NCI-H187 treated with DMSO at 0.1 percent for 48 hours (cell line): ENCODE data around the gene KRT81.
"Not testable (repeated sequence)": the region's sequence is repeated elsewhere in the genome, so short reads cannot be mapped to it uniquely, and the experiment has no call there.

Experiments
- DNase-seq: peaks from one replicate; lab custom pipeline; 2025; lab: John Stamatoyannopoulos, UW

The KRT81 gene

DNA sequence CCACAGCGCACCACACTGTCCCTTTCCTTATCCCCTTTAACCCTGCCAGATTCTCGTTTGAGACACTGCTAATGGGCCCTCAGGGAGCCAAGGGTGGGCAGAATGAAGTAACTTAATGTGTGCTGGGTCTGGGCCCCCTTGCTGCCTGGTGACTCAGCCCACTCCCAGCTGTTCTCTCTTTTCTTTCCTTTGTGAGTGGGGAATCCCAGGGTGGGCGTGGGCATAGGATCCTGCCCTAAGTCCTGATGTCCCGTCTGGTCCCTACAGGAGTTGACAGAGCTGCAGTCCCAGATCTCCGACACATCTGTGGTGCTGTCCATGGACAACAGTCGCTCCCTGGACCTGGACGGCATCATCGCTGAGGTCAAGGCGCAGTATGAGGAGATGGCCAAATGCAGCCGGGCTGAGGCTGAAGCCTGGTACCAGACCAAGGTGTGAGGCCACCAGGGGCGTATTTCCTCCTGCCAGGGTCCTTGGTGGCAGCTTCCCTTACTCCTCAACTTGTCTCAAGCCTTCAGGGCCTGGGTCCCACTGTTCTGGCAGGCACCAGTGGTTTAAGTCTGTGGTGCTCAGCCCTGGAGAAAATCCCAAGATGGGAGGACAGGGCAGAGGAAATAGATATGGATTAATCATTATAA is 50.0 kb downstream of the KRT81 start:
- DNase-seq: no peak

GRCh38 chr12:52240247-52240646 is 51.1 kb downstream of the KRT81 start:
- not testable (repeated sequence) for DNase-seq

DNA sequence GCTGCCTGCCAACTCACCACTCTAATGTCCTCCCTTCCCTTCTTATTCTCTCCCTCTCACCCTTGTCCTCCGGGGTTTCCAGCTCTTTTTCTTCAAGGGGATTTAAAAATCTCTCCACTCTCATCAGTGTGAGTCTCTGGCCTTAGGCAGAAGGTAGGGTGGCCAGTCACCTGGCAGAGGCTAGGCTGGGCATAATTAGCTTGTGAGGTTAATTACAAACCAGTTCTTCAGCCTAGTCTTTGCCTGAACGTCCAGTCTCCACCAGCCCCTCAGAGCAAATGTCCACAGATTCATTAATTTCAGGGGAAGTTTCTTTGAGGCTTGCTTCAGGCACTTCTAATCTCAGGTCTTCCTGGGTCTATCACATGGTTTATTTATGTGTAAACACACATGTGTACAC is 51.6 kb downstream of the KRT81 start:
- no peak for DNase-seq

GRCh38 chr12:52238916-52239646 is 52.3 kb downstream of the KRT81 start:
- no peak for DNase-seq

DNA sequence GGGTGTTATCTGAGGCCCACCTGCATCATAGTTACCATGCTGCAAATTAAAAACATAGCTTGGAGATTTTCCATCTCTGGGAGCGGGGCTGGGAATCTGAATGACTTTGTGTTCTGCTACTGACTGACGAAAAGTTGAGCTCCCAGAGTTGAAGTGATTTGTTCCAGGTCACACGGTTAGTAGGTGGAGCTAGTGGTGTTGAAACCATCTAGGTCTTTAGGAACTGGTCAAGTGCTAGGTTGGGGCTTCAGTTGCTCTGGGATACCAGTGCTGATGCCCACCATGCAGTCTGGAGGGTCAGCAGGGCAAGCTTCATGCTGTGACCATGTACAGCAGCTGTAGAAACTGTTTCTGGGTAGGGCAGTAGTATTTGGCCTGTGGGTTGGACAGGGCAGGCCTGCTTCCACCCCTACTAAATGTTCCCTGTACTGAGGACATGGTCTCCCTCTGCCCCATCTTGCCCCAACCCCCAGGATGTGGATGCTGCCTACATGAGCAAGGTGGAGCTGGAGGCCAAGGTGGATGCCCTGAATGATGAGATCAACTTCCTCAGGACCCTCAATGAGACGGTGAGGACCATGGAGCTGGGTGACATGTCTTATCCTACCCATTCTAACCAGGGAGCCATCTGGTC is 53.0 kb downstream of the KRT81 start:
- no peak for DNase-seq

- no peak for DNase-seq
Measured at GRCh38 chr12:52236386-52237050, 54.8 kb downstream of the KRT81 start.
